Muscle layer of colon (tissue), 2 donors: Measurements from ENCODE around the gene ZNF772.

ENCODE experiments used
- H3K27ac ChIP-seq: one replicate; pipeline ENCODE4 v1.7.0; 2013; ENCODE audit warnings: low read depth, mild to moderate bottlenecking, low read length, moderate library complexity
- H3K27me3 ChIP-seq, 2 donors: one replicate each; pipeline ENCODE4 v1.7.0; 2013; ENCODE audit warnings: low read length in 2 of 2, mild to moderate bottlenecking in 2 of 2; ENCODE audit not compliant: insufficient read depth in 2 of 2, control insufficient read depth in 1 of 2
- H3K36me3 ChIP-seq: one replicate; pipeline ENCODE4 v1.7.0; 2013; ENCODE audit warnings: mild to moderate bottlenecking, low read length; ENCODE audit not compliant: insufficient read depth
- H3K4me1 ChIP-seq: one replicate; pipeline ENCODE4 v1.7.0; 2013; ENCODE audit warnings: mild to moderate bottlenecking, low read length; ENCODE audit not compliant: insufficient read depth
- H3K4me3 ChIP-seq, 2 donors: one replicate each; pipeline ENCODE4 v1.7.0; 2013; ENCODE audit warnings: low read length in 2 of 2, low read depth in 1 of 2, mild to moderate bottlenecking in 1 of 2, moderate library complexity in 1 of 2
- H3K9ac ChIP-seq: one replicate; pipeline ENCODE4 v1.7.0; 2013; ENCODE audit warnings: low read length
- H3K9me3 ChIP-seq: one replicate; pipeline ENCODE4 v1.7.0; 2013; ENCODE audit warnings: mild to moderate bottlenecking, low read length
- donor health status: abdominal sarcoma.
- donor health status: Adenocarcinoma of cecum.

The ZNF772 gene

DNA sequence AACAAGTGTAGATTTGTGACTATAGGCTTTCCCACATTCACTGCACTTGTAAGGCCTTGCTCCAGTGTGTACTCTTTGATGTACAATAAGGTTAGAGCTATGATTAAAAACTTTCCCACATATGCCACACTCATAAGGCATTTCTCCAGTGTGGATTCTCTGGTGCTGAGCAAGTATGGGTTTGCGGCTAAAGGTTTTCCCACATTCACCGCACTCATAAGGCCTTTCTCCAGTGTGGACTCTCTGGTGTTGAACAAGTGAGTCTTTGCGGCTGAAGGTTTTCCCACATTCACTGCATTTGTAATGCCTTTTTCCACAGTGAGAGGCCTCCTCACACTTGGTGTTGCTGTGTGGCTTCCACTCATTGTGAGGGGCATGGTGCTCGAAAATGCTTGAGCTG lies 3.7 kb downstream of the ZNF772 start:
- Histone ChIP-seq H3K27me3 (no peaks in the 10 kb centered on the region), H3K9me3 (peaks cover 72% of the 10 kb centered on the region), H3K9ac (no peak overlapping the region), H3K36me3 (peaks cover 46% of the 10 kb centered on the region), H3K27ac (no peak overlapping the region), H3K4me1 (no peaks in the 10 kb centered on the region), H3K4me3 (peak overlapping the region in 1 of 2 donors; percentile 39)

DNA sequence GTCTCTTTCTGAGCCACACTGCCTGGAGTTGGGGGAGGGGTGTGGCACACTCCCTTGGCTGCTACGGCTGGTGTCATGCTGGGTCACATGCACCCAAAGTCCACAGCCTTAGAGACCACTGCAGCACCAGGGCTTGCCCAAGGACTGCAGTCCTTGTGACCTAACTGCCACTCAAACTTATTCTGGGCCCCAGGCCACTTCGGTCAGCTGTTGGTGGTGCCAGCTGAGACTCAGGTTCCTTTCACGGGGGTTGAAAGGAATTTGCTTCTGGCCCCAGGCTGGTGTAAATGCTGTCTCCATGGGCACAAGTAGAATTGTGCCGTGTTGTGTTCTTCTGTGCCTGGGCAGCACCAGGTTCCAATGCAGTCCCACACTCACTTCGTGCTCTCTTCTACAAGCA lies 10.9 kb downstream of the ZNF772 start:
- peak overlapping the region in 1 of 2 donors; percentile 25 for H3K4me3 ChIP-seq
- no peak overlapping the region for H3K27ac ChIP-seq
- H3K9ac ChIP-seq: no peak overlapping the region
- peaks cover 51% of the 10 kb centered on the region for H3K9me3 ChIP-seq
- H3K36me3 ChIP-seq: peaks cover 15% of the 10 kb centered on the region
- H3K27me3 ChIP-seq: no peaks in the 10 kb centered on the region
- no peaks in the 10 kb centered on the region for H3K4me1 ChIP-seq

DNA sequence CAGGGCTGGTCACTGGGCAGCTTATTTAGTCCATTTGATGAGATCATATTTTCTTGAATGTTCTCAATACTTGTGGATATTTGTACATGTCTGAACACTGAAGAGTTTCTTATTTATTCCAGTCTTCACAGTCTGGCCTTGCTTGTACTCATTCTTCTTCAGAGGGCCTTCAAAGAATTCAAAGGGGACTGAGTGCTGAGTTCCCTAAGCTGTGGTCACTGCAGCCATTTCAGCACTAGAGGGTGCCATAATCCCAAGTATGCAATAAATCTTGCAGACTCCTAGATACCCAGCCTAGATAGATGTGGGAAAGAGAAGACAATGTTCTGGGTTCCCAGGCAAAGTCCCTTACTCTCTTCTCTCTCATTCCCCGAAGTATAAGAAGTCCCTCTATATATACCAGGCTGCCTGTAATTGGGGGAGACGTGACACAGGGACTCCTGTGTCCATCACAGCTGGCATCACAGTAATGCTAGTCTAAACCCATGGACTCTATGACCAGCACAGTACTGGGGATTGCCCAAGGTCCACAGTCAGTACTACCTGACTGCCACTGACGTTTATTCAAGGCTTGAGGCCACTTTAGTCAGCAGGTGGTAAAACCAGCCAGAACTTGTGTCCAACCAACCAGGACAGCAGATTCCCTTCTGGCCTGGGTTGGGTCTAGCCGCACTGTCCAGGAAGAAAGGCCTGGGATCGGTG lies 11.5 kb downstream of the ZNF772 start:
- H3K4me3 ChIP-seq: peak overlapping the region in 1 of 2 donors; percentile 25

DNA sequence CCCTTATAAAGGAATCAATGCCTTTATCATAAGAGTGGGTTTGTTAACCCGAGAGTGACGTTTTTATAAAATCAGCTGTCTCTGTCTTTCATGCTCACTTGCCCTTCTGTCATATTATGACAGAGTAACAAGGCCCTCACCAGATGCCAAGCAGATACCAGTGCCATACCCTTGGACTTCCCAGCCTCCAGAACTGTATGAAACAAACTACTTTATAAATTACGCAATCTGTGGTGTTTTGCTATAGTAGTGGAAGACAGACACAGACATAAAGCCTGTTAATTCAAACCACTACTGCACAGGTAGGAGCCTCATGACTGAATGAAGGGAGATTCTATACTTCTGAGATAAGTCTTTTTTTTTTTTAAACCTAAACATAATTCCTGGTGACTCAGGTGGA lies 25.1 kb downstream of the ZNF772 start:
- Histone ChIP-seq H3K4me1 (no peaks in the 10 kb centered on the region), H3K27me3 (no peaks in the 10 kb centered on the region), H3K9ac (no peak overlapping the region), H3K36me3 (peaks cover 17% of the 10 kb centered on the region), H3K4me3 (no peak overlapping the region), H3K27ac (no peak overlapping the region), H3K9me3 (peaks cover 8% of the 10 kb centered on the region)

More for the DNA sequence above, 11.5 kb downstream of the ZNF772 start:
- H3K36me3 ChIP-seq: peaks cover 13% of the 10 kb centered on the region
- H3K9me3 ChIP-seq: peaks cover 44% of the 10 kb centered on the region
- no peaks in the 10 kb centered on the region for H3K27me3 ChIP-seq
- no peak overlapping the region for H3K27ac ChIP-seq
- H3K9ac ChIP-seq: no peak overlapping the region
- no peaks in the 10 kb centered on the region for H3K4me1 ChIP-seq

DNA sequence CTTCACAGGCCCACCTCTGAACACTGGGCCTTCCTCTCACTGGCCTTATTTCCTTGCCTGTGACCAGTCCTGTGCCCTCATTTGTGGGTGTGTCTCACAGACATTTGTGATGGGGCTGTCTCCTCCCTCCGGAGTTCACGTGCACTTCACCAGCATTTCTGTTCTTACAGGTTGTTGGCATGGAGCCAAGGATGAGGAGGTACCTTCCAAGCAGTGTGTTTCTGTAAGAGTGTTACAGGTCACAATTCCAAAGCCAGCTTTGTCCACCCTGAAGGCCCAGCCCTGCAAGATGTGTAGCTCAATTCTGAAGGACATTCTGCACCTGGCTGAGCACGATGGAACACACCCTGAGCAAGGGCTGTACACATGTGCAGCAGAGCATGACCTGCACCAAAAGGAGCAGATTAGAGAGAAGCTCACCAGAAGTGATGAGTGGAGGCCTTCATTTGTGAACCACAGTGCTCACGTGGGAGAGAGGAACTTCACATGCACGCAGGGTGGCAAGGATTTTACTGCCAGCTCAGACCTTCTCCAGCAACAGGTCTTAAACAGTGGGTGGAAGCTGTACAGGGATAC lies 34.2 kb downstream of the ZNF772 start:
- no peaks in the 10 kb centered on the region for H3K27me3 ChIP-seq
- no peaks in the 10 kb centered on the region for H3K4me1 ChIP-seq
- peaks cover 25% of the 10 kb centered on the region for H3K36me3 ChIP-seq
- H3K4me3 ChIP-seq: peak overlapping the region in 1 of 2 donors; percentile 0
- peaks cover 23% of the 10 kb centered on the region for H3K9me3 ChIP-seq
- H3K9ac ChIP-seq: no peak overlapping the region
- no peak overlapping the region for H3K27ac ChIP-seq

DNA sequence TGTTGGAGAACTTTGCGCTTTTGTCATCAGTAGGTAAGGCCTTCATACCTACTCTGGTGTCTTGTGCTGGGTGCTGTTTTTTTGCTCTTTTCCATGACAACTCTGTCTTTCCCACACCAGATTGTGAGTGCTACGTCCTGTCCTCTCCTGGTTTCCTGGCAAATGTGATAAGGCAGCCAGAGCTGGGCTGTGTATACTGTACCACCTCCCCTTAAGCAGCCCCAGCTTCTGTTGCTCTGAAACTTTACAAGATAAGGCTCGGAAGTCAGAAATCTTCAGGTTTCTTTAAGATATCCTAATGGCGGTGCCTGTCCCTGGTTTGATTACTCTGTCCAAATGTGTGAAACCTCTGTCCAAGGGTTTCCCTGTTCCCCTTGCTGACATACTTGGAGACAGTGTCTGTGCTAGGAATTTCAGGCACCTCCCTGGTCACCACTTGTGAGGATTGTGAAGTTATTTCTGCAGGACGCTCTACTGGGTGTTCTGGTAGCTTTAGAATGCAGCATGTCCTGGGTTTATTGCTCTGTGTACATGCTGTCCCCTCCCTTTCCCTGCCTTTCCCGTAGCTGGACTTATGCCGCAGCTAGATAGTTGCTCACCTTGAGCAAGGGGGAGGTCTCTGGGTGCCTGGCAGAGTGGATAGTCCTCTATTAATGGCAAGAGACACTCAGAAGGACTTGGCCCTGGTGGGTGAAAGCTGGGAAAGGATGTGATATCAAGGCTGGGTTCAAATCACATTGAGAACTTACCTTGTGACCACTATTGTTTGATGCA lies 35.2 kb downstream of the ZNF772 start:
- peaks cover 23% of the 10 kb centered on the region for H3K9me3 ChIP-seq
- H3K4me1 ChIP-seq: no peaks in the 10 kb centered on the region
- H3K27ac ChIP-seq: no peak overlapping the region
- H3K36me3 ChIP-seq: peaks cover 25% of the 10 kb centered on the region
- H3K9ac ChIP-seq: no peak overlapping the region
- no peaks in the 10 kb centered on the region for H3K27me3 ChIP-seq
- peak overlapping the region in 1 of 2 donors; percentile 0 for H3K4me3 ChIP-seq

DNA sequence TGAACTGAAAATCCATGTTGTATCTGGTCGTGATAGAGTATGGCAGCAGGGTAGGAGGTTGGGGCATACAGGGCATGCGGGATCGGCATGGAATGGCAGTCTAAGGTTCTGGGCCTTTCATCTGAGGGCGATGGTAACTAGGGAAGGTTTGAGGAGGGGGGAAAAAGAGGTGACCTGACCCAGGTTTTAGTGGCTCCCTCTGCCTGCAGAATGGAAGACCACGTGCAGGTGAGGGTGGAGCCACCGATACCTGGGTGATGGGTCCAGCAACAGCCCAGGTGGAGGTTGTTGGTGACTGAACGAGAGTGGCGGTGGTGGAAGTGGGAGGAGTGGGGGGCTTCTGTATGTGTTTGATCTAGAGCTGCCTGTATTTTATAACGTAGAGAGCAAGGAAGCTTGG lies 38.4 kb downstream of the ZNF772 start:
- Histone ChIP-seq H3K27ac (no peak overlapping the region), H3K27me3 (no peaks in the 10 kb centered on the region), H3K4me1 (peaks cover 17% of the 10 kb centered on the region), H3K36me3 (peaks cover 18% of the 10 kb centered on the region), H3K9ac (no peak overlapping the region), H3K4me3 (no peak overlapping the region), H3K9me3 (peaks cover 15% of the 10 kb centered on the region)

DNA sequence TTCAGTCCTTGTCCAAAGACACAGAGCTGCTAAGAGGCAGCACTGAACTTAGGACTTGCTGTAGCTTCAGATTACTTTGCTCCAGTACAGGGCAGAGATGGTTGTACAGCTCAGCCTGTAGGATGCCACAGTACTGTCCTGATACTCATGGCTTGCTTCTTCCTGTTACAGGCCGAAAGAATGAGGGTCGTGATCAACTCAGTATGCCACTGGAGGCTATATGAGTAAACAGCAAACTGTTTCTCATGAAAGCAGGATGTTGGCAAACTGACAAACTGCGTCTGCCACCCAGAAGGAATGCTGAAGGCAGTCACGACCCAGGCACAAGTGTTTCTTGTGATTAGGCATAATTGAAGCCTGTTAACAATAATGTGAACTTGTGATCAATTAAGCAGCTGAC lies 39.4 kb downstream of the ZNF772 start:
- Histone ChIP-seq H3K9ac (no peak overlapping the region), H3K27ac (no peak overlapping the region), H3K9me3 (peaks cover 6% of the 10 kb centered on the region), H3K27me3 (no peaks in the 10 kb centered on the region), H3K4me1 (peaks cover 17% of the 10 kb centered on the region), H3K36me3 (peaks cover 10% of the 10 kb centered on the region), H3K4me3 (no peak overlapping the region)

DNA sequence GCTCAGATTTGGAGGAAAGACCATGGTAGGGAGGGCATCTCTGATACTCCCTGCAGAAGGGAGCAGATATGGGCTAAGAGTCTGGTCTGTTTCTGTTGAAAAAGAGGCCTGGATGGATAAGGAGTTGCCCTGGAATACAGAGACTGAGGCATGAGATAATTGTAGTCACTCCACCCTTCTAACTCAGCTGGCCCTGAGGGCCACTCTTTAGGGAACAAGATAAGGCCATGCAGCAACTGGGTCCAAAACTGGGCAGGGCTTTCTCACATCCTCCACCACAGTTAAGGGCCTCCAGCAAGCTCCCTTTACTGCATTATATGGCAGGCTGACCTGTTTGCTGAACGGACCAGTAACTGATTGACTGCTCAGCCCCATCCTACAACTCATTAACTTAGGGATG lies 40.9 kb downstream of the ZNF772 start:
- Histone ChIP-seq H3K4me3 (peak overlapping the region in 1 of 2 donors; percentile 80), H3K27ac (no peak overlapping the region), H3K4me1 (peaks cover 17% of the 10 kb centered on the region), H3K36me3 (peaks cover 9% of the 10 kb centered on the region), H3K27me3 (no peaks in the 10 kb centered on the region), H3K9ac (no peak overlapping the region), H3K9me3 (peaks cover 3% of the 10 kb centered on the region)

DNA sequence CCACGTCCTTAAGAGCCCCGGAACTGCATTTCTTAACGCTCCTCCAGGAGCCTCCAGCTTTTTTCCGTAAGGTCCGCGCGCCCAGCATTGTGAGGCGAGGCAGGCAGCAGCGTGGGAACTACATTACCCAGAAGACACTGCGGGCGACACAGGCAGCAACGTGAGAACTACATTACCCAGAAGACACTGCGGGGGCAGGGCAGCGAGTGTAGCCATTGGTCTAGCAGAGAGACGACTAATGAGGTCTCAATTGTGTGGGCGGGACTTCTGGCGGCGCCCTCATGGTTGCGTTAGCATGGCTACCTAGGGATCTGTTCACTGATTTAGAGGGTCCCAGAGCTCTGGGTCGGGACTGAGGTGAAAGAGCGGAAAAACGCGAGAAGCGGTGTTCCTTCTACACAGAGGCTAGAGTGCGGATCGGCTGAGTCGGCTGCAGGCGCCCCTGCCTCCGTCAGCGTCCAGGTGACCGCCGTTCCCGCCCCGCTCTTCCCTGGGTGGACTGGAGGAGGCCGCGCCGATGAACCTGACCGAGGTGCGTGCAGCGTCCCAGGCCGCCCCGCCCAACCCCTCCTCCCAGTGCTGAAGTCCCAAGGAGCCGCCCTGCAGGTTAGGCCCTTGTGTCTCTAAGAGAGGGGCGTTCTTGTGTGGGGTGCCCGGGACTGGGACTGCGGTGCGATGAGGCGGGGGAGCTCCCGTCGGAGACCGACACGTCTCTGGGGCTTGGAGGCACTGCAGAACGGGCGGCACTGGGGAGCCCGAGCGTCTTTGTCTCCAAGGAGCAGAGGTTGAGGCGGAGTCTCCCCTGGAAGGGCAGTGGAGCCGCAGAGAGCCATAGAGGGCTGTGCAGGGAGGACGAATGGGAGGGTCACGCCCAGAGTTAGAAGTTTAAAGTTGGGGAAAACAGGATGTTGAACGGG lies 42.0 kb downstream of the ZNF772 start, which contains the start of gene ZNF749:
Gene ZNF749, plus strand, starts transcription at position 264 of the 917 bp plus-strand sequence. Its CDS starts 254 bp downstream, at position 518.
- H3K9ac ChIP-seq: peak within 1 kb of the TSS; percentile 42
- H3K27ac ChIP-seq: peak within 1 kb of the TSS; percentile 52
- H3K4me3 ChIP-seq: peak within 1 kb of the TSS; percentile 71 to 80
- H3K9me3 ChIP-seq: peaks cover 3% of the 10 kb centered on the region
- peaks cover 17% of the 10 kb centered on the region for H3K4me1 ChIP-seq
- H3K36me3 ChIP-seq: peaks cover 9% of the 10 kb centered on the region
- H3K27me3 ChIP-seq: no peaks in the 10 kb centered on the region
